HUES64 (cell line): Measurements from ENCODE around the gene SETD1A.

ENCODE experiments used
- H3K27ac ChIP-seq: 2 replicates; pipeline ENCODE4 v1.7.0; 2013; ENCODE audit warnings: low read depth, low read length, inconsistent platforms
- H3K27me3 ChIP-seq: 2 replicates; pipeline ENCODE4 v1.6.1; 2013; ENCODE audit warnings: mild to moderate bottlenecking, low read length; ENCODE audit not compliant: insufficient read depth
- H3K36me3 ChIP-seq: 2 replicates; pipeline ENCODE4 v1.6.1; 2013; ENCODE audit warnings: mild to moderate bottlenecking, low read length; ENCODE audit not compliant: insufficient read depth
- H3K4me1 ChIP-seq: 2 replicates; pipeline ENCODE4 v1.6.1; 2013; ENCODE audit warnings: mild to moderate bottlenecking, low read length, moderate library complexity; ENCODE audit not compliant: insufficient read depth
- H3K4me3 ChIP-seq: 2 replicates; pipeline ENCODE4 v1.5.1; 2013; ENCODE audit warnings: mild to moderate bottlenecking, low read length, moderate library complexity
- H3K9ac ChIP-seq: 2 replicates; pipeline ENCODE4 v1.6.1; 2013; ENCODE audit warnings: mild to moderate bottlenecking, low read depth, low read length
- H3K9me3 ChIP-seq: 2 replicates; pipeline ENCODE4 v1.6.1; 2013; ENCODE audit warnings: low read depth, low read length; ENCODE audit not compliant: insufficient read depth
- WGBS: fragments of 150-250, 120-280 bp; methylation state at CpG from one replicate; pipeline ENCODE4 v1.1.7; 2013; ENCODE audit warnings: missing lambda C conversion rate; 5-methylcytosine and 5-hydroxymethylcytosine counted together

The SETD1A gene

DNA sequence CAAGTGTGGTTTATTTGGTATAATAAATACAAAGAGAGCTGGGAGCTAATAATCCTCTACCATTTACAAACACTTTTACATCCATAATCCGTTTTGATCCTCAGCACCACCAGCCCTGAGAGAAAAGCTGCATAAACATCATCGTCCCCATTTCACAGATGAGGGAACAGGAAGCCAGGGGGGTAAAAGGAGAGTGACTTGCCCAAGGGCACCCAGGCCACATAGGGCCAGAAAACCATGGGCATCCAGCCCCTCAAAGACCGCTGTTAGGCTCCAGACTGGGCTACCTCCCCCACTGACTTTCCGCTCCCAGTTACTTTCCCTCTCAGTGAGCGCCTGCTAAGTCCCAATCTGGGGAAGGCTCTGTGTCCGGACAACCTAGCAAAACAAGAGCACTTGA, 46.2 kb downstream of the SETD1A start:
- Histone ChIP-seq H3K4me1 (0 out of 2 replicates have a peak, but pooled peaks cover under 1% of the 10 kb centered on the region), H3K36me3 (no peaks in the 10 kb centered on the region), H3K9ac (no peak overlapping the region), H3K27ac (no peak overlapping the region), H3K9me3 (no peaks in the 10 kb centered on the region), H3K27me3 (no peaks in the 10 kb centered on the region), H3K4me3 (no peak overlapping the region)
- whole genome bisulfite sequencing: 88% methylated on average over 6 of the region's 6 CpGs

DNA sequence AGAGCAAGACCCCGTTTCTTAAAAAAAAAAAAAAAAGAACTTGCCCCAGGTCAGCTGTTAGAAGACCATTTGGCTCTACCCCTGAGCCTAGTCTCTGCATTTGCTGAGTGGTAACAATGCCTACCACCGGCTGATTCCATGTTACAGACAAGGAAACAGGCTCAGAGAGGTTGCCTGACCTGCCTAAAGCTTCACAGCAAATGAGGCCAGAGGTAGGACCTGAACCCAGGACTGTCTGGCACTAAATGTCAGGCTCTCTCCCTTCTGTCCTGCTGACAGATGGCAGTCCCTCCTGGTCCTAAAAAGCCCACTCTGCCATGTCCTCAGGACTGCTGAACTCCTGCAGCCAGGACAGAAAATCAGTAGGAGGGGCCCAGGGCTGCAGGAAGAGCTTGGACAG, 47.1 kb downstream of the SETD1A start:
- Histone ChIP-seq H3K4me3 (no peak overlapping the region), H3K9ac (no peak overlapping the region), H3K9me3 (no peaks in the 10 kb centered on the region), H3K4me1 (peaks cover 1% of the 10 kb centered on the region; the same call in 1 of the 2 replicates), H3K27ac (no peak overlapping the region), H3K36me3 (no peaks in the 10 kb centered on the region), H3K27me3 (no peaks in the 10 kb centered on the region)
- WGBS: 86% methylated on average over 2 of the region's 2 CpGs

DNA sequence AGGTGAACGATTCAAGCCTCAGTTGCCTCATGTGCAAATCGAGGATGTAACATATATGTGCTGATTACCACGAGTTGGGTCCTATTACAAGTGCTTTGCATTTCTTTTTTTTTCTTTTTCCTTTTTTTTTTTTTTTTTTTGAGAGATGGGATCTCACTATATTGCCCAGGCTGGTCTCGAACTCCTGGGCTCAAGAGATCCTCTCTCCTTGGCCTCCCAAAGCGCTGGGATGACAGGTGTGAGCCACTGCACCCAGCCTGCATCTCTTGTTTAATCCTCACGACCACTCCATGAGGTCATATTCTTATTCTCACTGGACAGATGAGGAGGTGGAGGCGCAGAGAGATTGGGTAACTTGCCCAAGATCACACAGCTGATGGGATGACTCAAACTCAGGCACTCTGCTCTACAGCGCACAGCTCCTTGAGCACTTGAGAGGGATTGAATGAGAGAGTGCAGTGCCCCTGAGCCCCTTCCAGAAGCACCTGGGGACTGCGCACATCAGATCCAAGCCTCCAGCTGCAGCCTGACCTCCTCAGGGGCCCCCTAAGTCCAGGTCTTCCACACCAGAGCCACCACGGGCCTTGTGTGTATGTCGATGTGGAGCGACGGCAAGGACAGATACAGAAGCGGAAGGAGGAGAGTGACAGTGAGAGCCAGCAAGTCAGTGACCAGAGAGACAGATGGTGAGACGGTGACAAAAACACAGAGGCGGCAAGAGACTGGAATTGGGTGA, 48.0 kb downstream of the SETD1A start:
- 83% methylated on average over 16 of the region's 16 CpGs for WGBS

DNA sequence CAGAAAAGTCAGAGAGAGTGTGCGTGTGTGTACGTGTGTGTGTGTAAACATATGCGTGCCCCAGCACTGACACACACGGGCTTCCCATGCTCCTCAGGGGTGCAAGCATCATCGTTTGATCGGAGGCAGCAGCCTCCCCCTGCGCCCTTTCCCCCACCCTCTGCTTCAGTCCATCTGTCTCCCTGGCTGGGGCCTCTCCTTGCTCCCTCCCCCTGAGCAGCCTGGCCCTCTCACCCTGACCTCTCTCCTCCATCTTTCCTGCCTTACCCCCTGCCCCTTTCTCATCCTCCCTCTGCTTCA, 48.5 kb downstream of the SETD1A start:
- Histone ChIP-seq H3K9ac (no peak overlapping the region), H3K4me1 (peaks cover 4% of the 10 kb centered on the region; the same call in 1 of the 2 replicates), H3K36me3 (no peaks in the 10 kb centered on the region), H3K4me3 (no peak overlapping the region), H3K27me3 (0 out of 2 replicates have a peak, but pooled peaks cover 2% of the 10 kb centered on the region), H3K9me3 (no peaks in the 10 kb centered on the region), H3K27ac (no peak overlapping the region)
- 83% methylated on average over 7 of the region's 7 CpGs for WGBS

More for the DNA sequence above, 48.0 kb downstream of the SETD1A start:
- Histone ChIP-seq H3K4me1 (peaks cover 4% of the 10 kb centered on the region; the same call in 1 of the 2 replicates), H3K9me3 (no peaks in the 10 kb centered on the region), H3K36me3 (no peaks in the 10 kb centered on the region), H3K4me3 (no peak overlapping the region), H3K9ac (no peak overlapping the region), H3K27me3 (no peaks in the 10 kb centered on the region), H3K27ac (no peak overlapping the region)

DNA sequence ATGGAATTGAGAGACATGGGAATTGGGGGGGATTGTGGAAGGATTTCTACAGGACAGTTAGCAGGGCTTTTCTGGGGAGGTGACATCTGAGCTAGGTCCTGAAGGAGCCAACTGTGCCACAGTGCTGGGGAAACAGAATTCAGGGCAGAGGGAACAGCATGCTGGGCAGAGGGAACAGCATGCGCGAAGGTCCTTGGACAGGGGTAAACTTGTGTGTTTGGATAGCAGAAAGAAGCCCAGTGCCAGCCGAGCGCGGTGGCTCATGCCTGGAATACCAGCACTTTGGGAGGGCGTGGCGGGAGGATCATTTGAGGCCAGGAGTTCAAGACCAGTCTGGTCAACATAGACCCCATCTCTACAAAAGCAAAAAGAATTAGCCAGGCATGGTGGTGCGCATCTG, 49.0 kb downstream of the SETD1A start:
- H3K9ac ChIP-seq: no peak overlapping the region
- no peaks in the 10 kb centered on the region for H3K36me3 ChIP-seq
- peaks cover 4% of the 10 kb centered on the region; the same call in 1 of the 2 replicates for H3K4me1 ChIP-seq
- no peak overlapping the region for H3K4me3 ChIP-seq
- peaks cover 7% of the 10 kb centered on the region; the same call in 1 of the 2 replicates for H3K27me3 ChIP-seq
- no peak overlapping the region for H3K27ac ChIP-seq
- no peaks in the 10 kb centered on the region for H3K9me3 ChIP-seq
- WGBS: 95% methylated on average over 8 of the region's 8 CpGs

DNA sequence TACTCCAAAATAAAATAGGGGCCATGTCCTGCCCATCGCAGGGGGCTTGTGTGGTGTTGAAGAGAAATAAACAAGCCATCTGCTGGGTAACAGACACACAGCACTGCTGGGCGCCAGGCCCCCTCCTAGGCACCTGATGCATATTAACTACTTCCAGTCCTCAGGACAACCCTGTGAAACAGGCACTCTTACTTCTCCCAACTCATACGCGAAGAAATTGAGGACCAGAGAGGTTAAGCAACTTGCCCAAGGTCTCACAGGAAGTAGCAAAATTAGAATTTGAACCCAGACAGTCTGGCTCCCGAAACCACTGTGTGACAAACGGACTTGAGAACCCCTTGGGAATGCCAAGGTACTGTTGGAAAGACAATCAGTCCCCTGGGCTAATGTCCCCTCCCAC, 50.1 kb downstream of the SETD1A start:
- Histone ChIP-seq H3K4me3 (no peak overlapping the region), H3K4me1 (peaks cover 4% of the 10 kb centered on the region; the same call in 1 of the 2 replicates), H3K27ac (no peak overlapping the region), H3K9ac (no peak overlapping the region), H3K36me3 (no peaks in the 10 kb centered on the region), H3K9me3 (no peaks in the 10 kb centered on the region), H3K27me3 (peaks cover 14% of the 10 kb centered on the region)
- WGBS: 72% methylated on average over 6 of the region's 6 CpGs

DNA sequence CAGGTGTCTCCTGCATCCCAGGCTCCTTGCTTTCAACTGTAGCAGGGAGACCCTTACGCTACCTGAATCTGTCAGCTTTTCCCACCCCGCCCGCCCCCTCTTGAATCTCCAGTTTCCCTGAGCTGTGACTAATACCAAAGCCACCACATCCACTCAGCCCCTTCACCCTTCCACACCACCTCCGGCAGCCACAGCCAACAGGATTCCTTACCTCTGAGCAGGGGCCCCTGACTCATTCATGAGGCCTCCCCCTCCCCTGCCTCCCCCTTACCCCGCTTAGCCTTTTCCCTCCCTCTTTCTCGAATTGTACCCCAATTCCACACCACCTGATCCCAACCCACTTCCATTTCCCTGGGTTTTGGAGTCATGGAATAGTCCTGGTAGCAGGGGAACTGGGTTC, 50.6 kb downstream of the SETD1A start:
- Histone ChIP-seq H3K4me3 (no peak overlapping the region), H3K36me3 (no peaks in the 10 kb centered on the region), H3K27ac (no peak overlapping the region), H3K9ac (no peak overlapping the region), H3K4me1 (peaks cover 4% of the 10 kb centered on the region; the same call in 1 of the 2 replicates), H3K27me3 (peaks cover 14% of the 10 kb centered on the region), H3K9me3 (no peaks in the 10 kb centered on the region)
- WGBS: 58% methylated on average over 6 of the region's 6 CpGs

DNA sequence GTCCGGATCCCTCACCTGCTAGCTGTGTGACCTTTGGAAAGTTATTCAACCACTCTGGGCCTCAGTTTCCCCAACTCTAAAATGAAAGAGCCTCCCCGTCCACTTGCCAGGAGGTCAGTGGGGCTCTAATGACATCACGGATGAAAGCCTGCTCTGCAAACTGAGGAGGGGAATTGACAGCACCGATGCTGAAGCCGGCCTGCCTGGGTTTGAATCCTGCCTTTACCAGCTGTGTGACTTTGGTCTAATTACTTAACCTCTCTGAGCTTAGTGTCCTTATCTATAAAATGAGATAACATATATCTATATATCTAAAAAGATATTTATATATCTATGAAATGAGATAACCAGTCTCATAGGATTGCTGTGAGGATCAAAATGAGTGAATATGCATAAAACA, 51.0 kb downstream of the SETD1A start:
- Histone ChIP-seq H3K9me3 (no peaks in the 10 kb centered on the region), H3K36me3 (no peaks in the 10 kb centered on the region), H3K27ac (no peak overlapping the region), H3K27me3 (peaks cover 14% of the 10 kb centered on the region), H3K4me1 (peaks cover 4% of the 10 kb centered on the region; the same call in 1 of the 2 replicates), H3K4me3 (no peak overlapping the region), H3K9ac (no peak overlapping the region)
- WGBS: 84% methylated on average over 5 of the region's 5 CpGs

DNA sequence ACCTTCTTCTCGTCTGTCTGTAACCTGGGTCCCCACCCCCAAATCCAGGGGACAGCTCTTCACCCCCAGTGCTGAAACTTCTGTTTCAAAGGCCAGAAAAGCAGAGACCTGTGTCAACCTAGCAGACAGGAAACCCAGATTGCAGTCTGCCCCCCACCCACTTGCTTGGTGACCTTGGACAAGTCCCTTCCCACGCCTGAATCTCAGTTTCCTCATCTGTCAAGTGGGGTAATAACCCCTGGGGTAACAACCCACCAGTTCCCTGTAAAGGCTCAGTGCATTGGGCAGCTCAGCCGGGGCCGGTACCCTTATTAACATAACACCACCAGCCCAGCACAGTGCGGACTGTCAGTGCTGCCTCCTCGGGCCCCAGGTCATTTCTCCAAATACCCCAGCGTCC, 51.6 kb downstream of the SETD1A start:
- 59% methylated on average over 7 of the region's 7 CpGs for WGBS
- H3K4me3 ChIP-seq: peak overlapping the region; percentile 53; the same call in 1 of the 2 replicates
- H3K9me3 ChIP-seq: no peaks in the 10 kb centered on the region

DNA sequence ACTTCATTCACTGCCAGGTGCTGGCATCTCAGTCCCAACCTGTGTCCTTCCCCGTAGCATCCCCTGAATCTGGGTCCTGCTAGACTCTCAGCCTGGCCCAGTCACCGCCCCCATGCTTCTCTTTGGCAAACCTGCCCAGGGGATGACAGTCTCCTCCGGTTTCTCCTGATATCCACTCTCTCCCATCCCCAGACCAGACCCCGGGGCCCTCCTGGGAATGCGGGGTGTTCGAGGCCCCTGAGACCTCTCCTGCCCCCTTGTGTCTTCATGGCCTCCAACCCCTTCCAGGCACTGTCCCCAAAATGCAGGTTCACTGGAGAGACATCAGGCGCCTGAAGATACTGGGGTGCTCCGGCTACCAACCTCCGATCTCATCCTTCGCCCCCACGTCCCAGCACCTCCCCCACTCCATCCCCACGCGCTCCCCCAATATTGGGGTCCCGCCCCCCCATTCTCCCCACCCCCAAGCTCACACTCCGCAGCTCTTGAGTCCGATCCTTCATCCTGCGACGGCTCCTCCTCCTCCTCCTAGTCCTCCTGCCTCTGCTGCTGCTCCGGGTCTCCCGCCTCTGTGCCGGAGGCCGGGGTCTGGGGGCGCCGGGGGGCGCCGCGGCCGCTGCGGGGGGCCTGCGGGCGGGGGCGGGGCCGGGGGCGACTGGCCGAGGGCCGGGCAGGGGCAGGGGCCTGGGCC, 52.5 kb downstream of the SETD1A start:
- no peaks in the 10 kb centered on the region for H3K36me3 ChIP-seq
- H3K9me3 ChIP-seq: no peaks in the 10 kb centered on the region
- peaks cover 14% of the 10 kb centered on the region for H3K27me3 ChIP-seq
- H3K4me1 ChIP-seq: peaks cover 4% of the 10 kb centered on the region; the same call in 1 of the 2 replicates
- peak overlapping the region; percentile 53 for H3K4me3 ChIP-seq
- H3K9ac ChIP-seq: no peak overlapping the region
- H3K27ac ChIP-seq: no peak overlapping the region
- 15% methylated on average over 36 of the region's 36 CpGs for WGBS

More for the DNA sequence above, 51.6 kb downstream of the SETD1A start:
- H3K27me3 ChIP-seq: peaks cover 14% of the 10 kb centered on the region
- no peak overlapping the region for H3K27ac ChIP-seq
- H3K9ac ChIP-seq: no peak overlapping the region
- H3K36me3 ChIP-seq: no peaks in the 10 kb centered on the region
- H3K4me1 ChIP-seq: peaks cover 4% of the 10 kb centered on the region; the same call in 1 of the 2 replicates

DNA sequence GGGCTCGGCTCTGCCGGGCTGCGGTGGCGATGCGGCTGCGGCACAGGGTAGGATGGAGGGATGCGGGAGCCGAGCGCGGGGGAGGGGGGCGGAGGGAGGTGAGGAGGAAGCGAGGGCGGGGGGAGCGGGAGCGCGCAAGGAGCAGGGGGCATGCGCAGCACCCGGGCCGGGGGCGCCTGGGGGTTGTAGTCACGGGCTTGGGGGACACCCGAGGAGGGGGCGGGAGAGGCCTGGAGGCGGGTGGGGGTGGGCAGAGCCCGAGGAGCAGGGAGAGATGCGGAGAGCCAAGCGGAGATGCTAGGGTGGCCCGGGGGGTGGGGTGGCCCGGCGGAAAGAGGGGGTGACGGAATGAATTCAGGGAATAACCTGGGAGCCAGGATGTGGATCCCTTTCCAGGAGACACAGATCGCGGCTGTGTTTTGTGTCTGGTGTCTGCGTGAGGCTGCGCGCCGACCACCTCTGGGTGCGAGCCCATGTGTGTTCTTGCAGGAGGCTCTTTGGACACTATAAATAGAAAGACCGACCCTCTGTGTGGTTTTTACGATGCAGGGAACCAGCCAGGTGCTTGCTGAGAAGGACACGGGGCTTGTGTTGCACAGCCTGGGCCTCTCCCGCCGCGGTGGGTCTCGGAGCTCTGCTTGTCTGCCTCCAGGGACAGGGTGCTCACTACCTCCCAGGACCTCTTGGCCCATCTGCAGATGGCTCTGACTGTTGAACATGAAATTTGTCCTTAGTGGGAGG, 53.2 kb downstream of the SETD1A start, which contains the start of gene STX1B:
STX1B (minus strand) TSS at position 54 of the 741 bp plus-strand sequence. CDS start 242 bp downstream, outside the sequence.
- Histone ChIP-seq H3K36me3 (no peaks in the 10 kb centered on the region), H3K27ac (no peak within 1 kb of the TSS), H3K9ac (peak within 1 kb of the TSS; percentile 40), H3K27me3 (peaks cover 14% of the 10 kb centered on the region), H3K4me1 (peaks cover 4% of the 10 kb centered on the region; the same call in 1 of the 2 replicates), H3K9me3 (no peaks in the 10 kb centered on the region), H3K4me3 (peak within 1 kb of the TSS; percentile 63)
- 15% methylated on average over 45 of the region's 45 CpGs for WGBS
